ENCODE data around the gene CTU1.
"Not testable (repeated sequence)": the region's sequence is repeated elsewhere in the genome, so short reads cannot be mapped to it uniquely, and the experiment has no call there.

CTU1 gene

DNA sequence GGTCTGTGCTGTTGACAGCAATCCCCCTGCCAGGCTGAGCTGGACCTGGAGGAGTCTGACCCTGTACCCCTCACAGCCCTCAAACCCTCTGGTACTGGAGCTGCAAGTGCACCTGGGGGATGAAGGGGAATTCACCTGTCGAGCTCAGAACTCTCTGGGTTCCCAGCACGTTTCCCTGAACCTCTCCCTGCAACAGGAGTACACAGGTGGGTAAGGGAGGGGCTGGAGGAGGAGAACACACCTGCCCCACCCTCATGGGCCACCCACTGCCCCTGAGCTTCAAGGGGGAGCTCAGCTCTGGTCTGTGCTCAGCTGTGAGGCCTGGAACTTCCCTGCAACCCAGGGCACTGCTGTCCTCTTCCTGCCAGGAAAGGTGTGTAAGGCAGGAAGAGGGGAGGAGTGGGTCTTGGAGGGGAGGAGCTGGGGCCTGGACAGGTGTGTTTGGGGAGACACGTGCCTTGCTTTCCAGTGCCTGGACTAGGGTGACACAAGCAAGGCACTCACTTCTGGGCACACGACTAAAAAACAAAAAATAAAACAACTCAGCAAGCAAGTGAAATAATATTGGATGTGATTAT lies 37.8 kb upstream of the CTU1 start:
- H3K27ac ChIP-seq, result no peak overlapping the region
- no peak for TF ChIP-seq ZFX (IDR thresholded peaks at IDR 0.05)
- TF ChIP-seq, protein P1, sequence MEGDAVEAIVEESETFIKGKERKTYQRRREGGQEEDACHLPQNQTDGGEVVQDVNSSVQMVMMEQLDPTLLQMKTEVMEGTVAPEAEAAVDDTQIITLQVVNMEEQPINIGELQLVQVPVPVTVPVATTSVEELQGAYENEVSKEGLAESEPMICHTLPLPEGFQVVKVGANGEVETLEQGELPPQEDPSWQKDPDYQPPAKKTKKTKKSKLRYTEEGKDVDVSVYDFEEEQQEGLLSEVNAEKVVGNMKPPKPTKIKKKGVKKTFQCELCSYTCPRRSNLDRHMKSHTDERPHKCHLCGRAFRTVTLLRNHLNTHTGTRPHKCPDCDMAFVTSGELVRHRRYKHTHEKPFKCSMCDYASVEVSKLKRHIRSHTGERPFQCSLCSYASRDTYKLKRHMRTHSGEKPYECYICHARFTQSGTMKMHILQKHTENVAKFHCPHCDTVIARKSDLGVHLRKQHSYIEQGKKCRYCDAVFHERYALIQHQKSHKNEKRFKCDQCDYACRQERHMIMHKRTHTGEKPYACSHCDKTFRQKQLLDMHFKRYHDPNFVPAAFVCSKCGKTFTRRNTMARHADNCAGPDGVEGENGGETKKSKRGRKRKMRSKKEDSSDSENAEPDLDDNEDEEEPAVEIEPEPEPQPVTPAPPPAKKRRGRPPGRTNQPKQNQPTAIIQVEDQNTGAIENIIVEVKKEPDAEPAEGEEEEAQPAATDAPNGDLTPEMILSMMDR (conservative IDR thresholded peaks at IDR 0.05), result no peak

DNA sequence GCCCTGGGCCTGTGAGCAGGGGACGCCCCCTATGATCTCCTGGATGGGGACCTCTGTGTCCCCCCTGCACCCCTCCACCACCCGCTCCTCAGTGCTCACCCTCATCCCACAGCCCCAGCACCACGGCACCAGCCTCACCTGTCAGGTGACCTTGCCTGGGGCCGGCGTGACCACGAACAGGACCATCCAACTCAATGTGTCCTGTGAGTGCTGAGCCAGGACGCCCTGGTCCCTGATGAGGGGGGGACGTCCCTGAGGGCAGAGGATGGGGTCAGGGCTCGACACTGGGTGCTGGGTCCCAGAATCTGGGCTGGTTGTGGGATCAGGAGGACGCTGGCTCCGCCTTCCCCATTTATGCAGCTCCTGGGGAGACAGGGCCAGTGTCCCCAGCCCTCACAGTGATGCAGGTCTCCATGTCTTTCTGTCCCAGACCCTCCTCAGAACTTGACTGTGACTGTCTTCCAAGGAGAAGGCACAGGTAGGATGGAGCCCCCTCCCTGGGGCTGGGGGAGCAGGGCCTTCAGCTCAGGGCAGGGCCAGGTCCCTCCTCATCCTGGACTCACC lies 36.4 kb upstream of the CTU1 start:
- H3K27ac ChIP-seq, result no peak overlapping the region
- TF ChIP-seq, protein P1 (conservative IDR thresholded peaks at IDR 0.05), result no peak
- no peak for TF ChIP-seq ZFX (IDR thresholded peaks at IDR 0.05)

DNA sequence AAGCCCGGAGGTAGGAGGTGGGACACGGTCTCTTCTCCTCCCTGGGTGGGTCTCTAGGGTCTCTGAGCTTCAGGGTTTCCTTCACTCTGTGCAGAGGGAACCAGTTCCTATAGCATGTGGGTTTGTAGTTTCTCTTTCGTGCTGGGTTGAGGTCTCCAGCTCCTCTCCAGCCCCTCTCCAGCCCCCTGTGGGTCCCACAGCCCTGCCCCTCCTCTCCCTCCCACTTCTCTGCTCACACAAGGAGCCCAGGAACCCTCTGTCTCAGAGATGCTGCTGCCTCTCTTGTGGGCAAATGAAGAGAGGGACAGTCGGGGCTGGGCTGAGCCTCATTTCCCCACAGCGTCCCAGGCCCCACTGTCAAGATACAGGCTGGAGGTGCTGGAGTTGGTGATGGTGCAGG lies 35.3 kb upstream of the CTU1 start:
- TF ChIP-seq, protein P1 (conservative IDR thresholded peaks at IDR 0.05), result no peak
- no peak for TF ChIP-seq ZFX (IDR thresholded peaks at IDR 0.05)
- H3K27ac ChIP-seq, result no peak overlapping the region

DNA sequence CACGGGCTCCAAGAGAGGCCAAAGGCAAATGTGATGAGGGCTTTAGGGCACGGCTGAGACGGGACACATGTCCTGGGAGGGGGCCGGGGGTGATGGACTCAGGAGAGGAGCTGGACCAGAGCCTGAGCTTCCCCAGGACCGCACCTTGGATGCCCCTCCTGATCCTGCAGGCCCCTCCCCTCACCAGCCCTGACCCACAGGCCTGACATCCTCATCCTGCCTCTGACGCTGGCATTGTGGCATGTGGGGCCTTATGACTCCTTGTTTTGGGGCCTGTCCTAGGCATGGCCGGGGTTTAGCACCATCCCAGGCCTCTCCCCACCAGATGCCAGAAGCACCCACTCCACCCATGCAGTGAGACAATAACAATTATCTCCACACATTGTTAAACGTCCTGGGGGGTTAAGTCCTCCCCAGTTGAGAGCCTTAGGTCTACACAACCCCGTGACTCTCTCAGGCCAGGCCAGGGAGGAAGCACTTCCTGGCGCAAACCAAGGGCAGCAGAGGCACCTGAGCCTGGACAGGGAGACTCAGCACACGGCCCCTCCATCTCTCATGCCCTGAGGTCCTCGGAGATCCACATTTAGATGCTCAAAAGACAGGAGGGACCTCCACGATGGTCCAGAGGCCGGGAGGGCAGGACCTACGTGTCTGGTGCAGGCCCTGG lies 34.7 kb upstream of the CTU1 start:
- not testable (repeated sequence) for H3K27ac ChIP-seq

DNA sequence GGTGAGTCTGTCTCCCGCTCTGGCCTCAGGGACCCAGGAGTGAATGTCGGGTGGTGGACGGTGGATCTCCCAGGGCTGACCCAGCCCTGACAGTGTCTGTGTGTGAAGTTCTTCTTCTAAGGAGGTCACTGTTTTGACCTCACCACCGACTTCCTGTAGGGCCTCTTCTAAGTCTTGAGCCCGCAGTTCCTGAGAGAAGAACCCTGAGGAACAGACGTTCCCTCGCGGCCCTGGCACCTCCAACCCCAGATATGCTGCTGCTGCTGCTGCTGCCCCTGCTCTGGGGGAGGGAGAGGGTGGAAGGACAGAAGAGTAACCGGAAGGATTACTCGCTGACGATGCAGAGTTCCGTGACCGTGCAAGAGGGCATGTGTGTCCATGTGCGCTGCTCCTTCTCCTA lies 33.9 kb upstream of the CTU1 start, which contains the start of gene SIGLEC7:
SIGLEC7 (plus strand) TSS at position 183 of the 400 bp plus-strand sequence; CDS start at position 252, 69 bp downstream.
- no peak within 1 kb of the TSS for H3K27ac ChIP-seq
- no peak for TF ChIP-seq ZFX (IDR thresholded peaks at IDR 0.05)
- TF ChIP-seq, protein P1 (conservative IDR thresholded peaks at IDR 0.05), result no peak

DNA sequence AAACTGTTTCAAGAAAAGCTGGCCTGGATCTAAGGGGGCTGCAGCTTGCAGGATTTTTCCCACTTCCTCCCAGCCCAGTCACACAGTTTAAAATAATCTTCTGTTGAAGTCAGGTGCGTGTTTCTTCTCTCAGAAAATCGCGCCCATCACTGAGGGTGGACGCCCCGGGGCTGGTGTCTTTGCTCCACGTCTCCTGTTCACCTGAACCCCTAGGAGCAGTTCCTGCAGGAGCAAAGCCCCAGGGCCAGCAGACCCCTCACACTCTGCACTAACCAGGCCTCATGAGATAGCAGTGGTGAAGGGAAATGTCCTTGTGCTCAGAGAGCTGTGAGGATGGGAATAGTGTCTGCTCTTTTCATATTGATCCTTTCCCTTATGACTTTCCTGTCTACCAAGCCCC lies 33.0 kb upstream of the CTU1 start:
- TF ChIP-seq, protein P1 (conservative IDR thresholded peaks at IDR 0.05), result no peak
- TF ChIP-seq ZFX (IDR thresholded peaks at IDR 0.05), result no peak
- no peak overlapping the region for H3K27ac ChIP-seq

DNA sequence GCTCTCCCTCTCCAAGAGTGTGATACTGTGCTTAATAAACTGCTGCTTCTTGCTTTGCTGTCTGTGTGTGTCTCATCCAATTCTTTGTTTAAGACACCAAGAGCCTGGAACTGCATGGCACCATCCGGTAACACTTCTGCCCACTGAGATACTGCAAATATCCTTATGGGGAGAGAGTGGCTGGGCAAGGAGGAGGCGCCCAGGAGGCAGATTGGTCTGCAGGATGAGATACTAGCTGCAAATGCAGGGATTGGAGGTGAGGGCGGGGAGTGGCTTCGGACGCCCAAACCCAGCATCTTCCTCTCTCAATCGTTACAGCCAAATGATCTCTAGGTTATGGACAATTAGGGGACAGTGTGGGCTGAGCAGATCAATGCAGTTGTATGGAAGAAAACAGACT lies 32.2 kb upstream of the CTU1 start:
- TF ChIP-seq, protein P1 (conservative IDR thresholded peaks at IDR 0.05), result no peak
- no peak for TF ChIP-seq ZFX (IDR thresholded peaks at IDR 0.05)
- H3K27ac ChIP-seq, result no peak overlapping the region
